ENCODE data around the gene MYBPC1.
"Not testable (repeated sequence)": the region's sequence is repeated elsewhere in the genome, so short reads cannot be mapped to it uniquely, and the experiment has no call there.

Gene MYBPC1

GRCh38 chr12:101671833-101672232, 77.1 kb downstream of the MYBPC1 start:
- H3K79me2 ChIP-seq: no peaks in the 10 kb centered on the region
- H3K9me3 ChIP-seq (ENCODE audit: control insufficient read depth, low read length): no peaks in the 10 kb centered on the region
- H3K27me3 ChIP-seq (ENCODE audit: control insufficient read depth, insufficient read depth, low read length): no peaks in the 10 kb centered on the region
- no peak overlapping the region for H3K9ac ChIP-seq
- H3K36me3 ChIP-seq (ENCODE audit: control insufficient read depth, insufficient read depth, low read length): no peaks in the 10 kb centered on the region
- H3K27ac ChIP-seq: peak overlapping the region; percentile 67
- H3K4me1 ChIP-seq: peaks cover 25% of the 10 kb centered on the region
- H3K4me3 ChIP-seq (ENCODE audit: low read depth, low read length): no peak overlapping the region
- H3K4me2 ChIP-seq (ENCODE audit: low read length): no peak overlapping the region
- TF ChIP-seq, protein P1, sequence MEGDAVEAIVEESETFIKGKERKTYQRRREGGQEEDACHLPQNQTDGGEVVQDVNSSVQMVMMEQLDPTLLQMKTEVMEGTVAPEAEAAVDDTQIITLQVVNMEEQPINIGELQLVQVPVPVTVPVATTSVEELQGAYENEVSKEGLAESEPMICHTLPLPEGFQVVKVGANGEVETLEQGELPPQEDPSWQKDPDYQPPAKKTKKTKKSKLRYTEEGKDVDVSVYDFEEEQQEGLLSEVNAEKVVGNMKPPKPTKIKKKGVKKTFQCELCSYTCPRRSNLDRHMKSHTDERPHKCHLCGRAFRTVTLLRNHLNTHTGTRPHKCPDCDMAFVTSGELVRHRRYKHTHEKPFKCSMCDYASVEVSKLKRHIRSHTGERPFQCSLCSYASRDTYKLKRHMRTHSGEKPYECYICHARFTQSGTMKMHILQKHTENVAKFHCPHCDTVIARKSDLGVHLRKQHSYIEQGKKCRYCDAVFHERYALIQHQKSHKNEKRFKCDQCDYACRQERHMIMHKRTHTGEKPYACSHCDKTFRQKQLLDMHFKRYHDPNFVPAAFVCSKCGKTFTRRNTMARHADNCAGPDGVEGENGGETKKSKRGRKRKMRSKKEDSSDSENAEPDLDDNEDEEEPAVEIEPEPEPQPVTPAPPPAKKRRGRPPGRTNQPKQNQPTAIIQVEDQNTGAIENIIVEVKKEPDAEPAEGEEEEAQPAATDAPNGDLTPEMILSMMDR (IDR thresholded peaks at IDR 0.05): no peak
- H2AFZ ChIP-seq: peak overlapping the region; percentile 66

- H3K27ac ChIP-seq: no peak overlapping the region
Measured at GRCh38 chr12:101675555-101675954, 80.8 kb downstream of the MYBPC1 start.

DNA sequence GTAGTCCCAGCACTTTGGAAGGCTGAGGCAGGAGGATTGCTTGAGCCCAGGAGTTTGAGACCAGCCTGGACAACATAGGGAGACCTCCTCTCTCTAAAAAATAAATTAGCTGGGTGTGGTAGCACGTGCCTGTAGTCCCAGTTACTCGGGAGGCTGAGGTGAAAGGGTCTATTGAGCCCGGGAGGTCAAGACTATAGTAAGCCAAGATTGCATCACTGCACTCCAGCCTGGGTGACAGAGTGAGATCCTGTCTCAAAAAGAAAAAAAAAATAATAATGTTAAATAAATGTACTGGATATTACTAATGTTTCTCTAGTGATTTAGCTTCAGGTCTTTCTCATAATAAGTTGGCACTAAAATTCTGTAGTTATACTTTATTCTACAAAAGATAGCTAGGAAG, 81.7 kb downstream of the MYBPC1 start:
- H3K27me3 ChIP-seq (ENCODE audit: control insufficient read depth, insufficient read depth, low read length): not testable (repeated sequence)

More at GRCh38 chr12:101675555-101675954, 80.8 kb downstream of the MYBPC1 start:
- no peak overlapping the region for H2AFZ ChIP-seq
- H3K27me3 ChIP-seq (ENCODE audit: control insufficient read depth, insufficient read depth, low read length): no peaks in the 10 kb centered on the region
- TF ChIP-seq, protein P1 (IDR thresholded peaks at IDR 0.05): no peak
- H3K9ac ChIP-seq: no peak overlapping the region
- peaks cover 28% of the 10 kb centered on the region for H3K4me1 ChIP-seq
- no peaks in the 10 kb centered on the region for H3K79me2 ChIP-seq
- H3K36me3 ChIP-seq (ENCODE audit: control insufficient read depth, insufficient read depth, low read length): no peaks in the 10 kb centered on the region
- H3K4me2 ChIP-seq (ENCODE audit: low read length): no peak overlapping the region
- no peaks in the 10 kb centered on the region for H3K9me3 ChIP-seq (ENCODE audit: control insufficient read depth, low read length)
- no peak overlapping the region for H3K4me3 ChIP-seq (ENCODE audit: low read depth, low read length)

DNA sequence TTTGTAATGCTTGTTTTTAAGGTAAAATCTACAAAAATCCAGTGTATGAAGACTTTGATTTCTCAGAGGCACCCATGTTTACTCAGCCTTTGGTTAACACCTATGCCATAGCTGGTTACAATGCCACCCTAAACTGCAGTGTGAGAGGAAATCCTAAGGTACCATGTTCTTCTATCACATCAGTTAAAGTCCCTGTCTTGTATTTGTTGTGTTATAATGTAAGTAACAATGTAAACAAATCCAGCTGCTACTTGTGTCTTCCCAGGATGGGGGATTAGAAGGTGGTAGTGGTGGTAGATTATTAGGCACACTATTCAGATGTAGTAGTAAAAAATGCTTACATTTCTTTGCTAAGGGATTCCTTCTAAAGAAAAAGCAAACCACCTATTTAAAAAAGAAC, 83.3 kb downstream of the MYBPC1 start:
- Histone ChIP-seq H3K4me1 (peaks cover 12% of the 10 kb centered on the region), H3K79me2 (no peaks in the 10 kb centered on the region), H3K27ac (no peak overlapping the region), H3K9ac (no peak overlapping the region), H3K9me3 (ENCODE audit: control insufficient read depth, low read length) (no peaks in the 10 kb centered on the region), H3K4me2 (ENCODE audit: low read length) (no peak overlapping the region), H3K4me3 (ENCODE audit: low read depth, low read length) (no peak overlapping the region), H3K27me3 (ENCODE audit: control insufficient read depth, insufficient read depth, low read length) (no peaks in the 10 kb centered on the region), H2AFZ (no peak overlapping the region), H3K36me3 (ENCODE audit: control insufficient read depth, insufficient read depth, low read length) (no peaks in the 10 kb centered on the region)
- TF ChIP-seq, protein P1 (IDR thresholded peaks at IDR 0.05): no peak

More for the DNA sequence above, 81.7 kb downstream of the MYBPC1 start:
- H3K9me3 ChIP-seq (ENCODE audit: control insufficient read depth, low read length); H2AFZ ChIP-seq; H3K9ac ChIP-seq; H3K36me3 ChIP-seq (ENCODE audit: control insufficient read depth, insufficient read depth, low read length); H3K4me2 ChIP-seq (ENCODE audit: low read length); H3K4me3 ChIP-seq (ENCODE audit: low read depth, low read length); H3K79me2 ChIP-seq; H3K27ac ChIP-seq: not testable (repeated sequence)
- peaks cover 25% of the 10 kb centered on the region for H3K4me1 ChIP-seq

DNA sequence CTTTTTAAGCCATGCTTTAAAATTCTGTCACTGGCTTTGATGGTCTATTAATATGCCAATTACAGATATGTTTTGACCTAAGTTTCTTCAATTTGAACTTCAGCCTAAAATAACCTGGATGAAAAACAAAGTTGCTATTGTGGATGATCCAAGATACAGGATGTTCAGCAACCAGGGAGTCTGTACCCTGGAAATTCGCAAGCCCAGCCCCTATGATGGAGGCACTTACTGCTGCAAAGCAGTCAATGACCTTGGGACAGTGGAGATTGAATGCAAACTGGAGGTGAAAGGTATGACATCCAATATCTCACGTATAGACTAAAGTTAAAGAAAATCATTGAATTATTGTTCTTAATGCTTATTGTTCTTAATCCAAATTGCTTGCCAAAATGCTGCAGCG, 85.5 kb downstream of the MYBPC1 start:
- Histone ChIP-seq H3K9ac (no peak overlapping the region), H3K4me2 (ENCODE audit: low read length) (no peak overlapping the region), H3K27ac (no peak overlapping the region), H3K36me3 (ENCODE audit: control insufficient read depth, insufficient read depth, low read length) (no peaks in the 10 kb centered on the region), H2AFZ (no peak overlapping the region), H3K4me1 (peaks cover 8% of the 10 kb centered on the region), H3K27me3 (ENCODE audit: control insufficient read depth, insufficient read depth, low read length) (no peaks in the 10 kb centered on the region), H3K79me2 (no peaks in the 10 kb centered on the region), H3K9me3 (ENCODE audit: control insufficient read depth, low read length) (no peaks in the 10 kb centered on the region), H3K4me3 (ENCODE audit: low read depth, low read length) (no peak overlapping the region)
- TF ChIP-seq, protein P1 (IDR thresholded peaks at IDR 0.05): no peak
